ENCODE measurements around the gene CAPN13. TPM values are rescaled to one million over a fixed set of nuclear protein-coding genes. Genes with fewer than 3 reads are reported as not detected.

CAPN13 gene
- total RNA-seq, 1 experiment from 2014 or later: 5.7 TPM

- Histone ChIP-seq H3K27ac (ENCODE audit: insufficient read length, low read depth, low read length) (no peak overlapping the region), H2BK12ac (ENCODE audit: insufficient read length, low read depth, low read length) (no peak overlapping the region), H2BK5ac (ENCODE audit: insufficient read length, low read length) (no peak overlapping the region), H3K23ac (ENCODE audit: insufficient read length, low read depth, low read length) (no peak overlapping the region), H3K4me1 (ENCODE audit: insufficient read depth, low read length) (peaks cover 3% of the 10 kb centered on the region; the same call in 1 of the 2 replicates), H2AK5ac (ENCODE audit: insufficient read length, low read length) (no peak overlapping the region), H3K4ac (ENCODE audit: low read depth, low read length) (no peak overlapping the region), H3K23me2 (ENCODE audit: insufficient read length, low read depth, low read length, poor library complexity, severe bottlenecking) (no peaks in the 10 kb centered on the region), H3K79me1 (ENCODE audit: insufficient read depth, low read depth, low read length, poor library complexity, severe bottlenecking) (no peaks in the 10 kb centered on the region), H2BK20ac (ENCODE audit: low read depth, low read length, poor library complexity, severe bottlenecking) (no peak overlapping the region), H3T11ph (ENCODE audit: low read length) (no peak overlapping the region), H3K56ac (ENCODE audit: insufficient read length, low read depth, low read length) (no peak overlapping the region), H3K14ac (ENCODE audit: insufficient read depth, low read length) (no peak overlapping the region; the same call in 1 of the 2 replicates), H3K9ac (ENCODE audit: extremely low read depth, insufficient read length, low read length) (no peak overlapping the region), H4K8ac (replicated peaks; ENCODE audit: insufficient read length, low read depth, low read length) (no peak overlapping the region), H3K9me3 (ENCODE audit: control insufficient read depth, low read depth, low read length) (no peaks in the 10 kb centered on the region), H2BK15ac (ENCODE audit: low read depth, low read length) (no peak overlapping the region), H3K27me3 (ENCODE audit: insufficient read depth, low read length) (no peaks in the 10 kb centered on the region), H4K20me1 (ENCODE audit: control insufficient read depth, insufficient read depth, insufficient read length) (no peaks in the 10 kb centered on the region), H2BK120ac (ENCODE audit: low read depth, low read length, poor library complexity, severe bottlenecking) (no peak overlapping the region), H4K5ac (ENCODE audit: insufficient read length, low read depth, low read length) (no peak overlapping the region), H3K79me2 (ENCODE audit: insufficient read depth, low read length) (no peaks in the 10 kb centered on the region), H2AFZ (ENCODE audit: low read length) (no peak overlapping the region), H3K4me2 (ENCODE audit: insufficient read depth, insufficient read length, low read length) (no peak overlapping the region), H3K18ac (ENCODE audit: insufficient read length, low read depth, low read length) (no peak overlapping the region), H4K91ac (ENCODE audit: insufficient read length, low read depth, low read length) (no peak overlapping the region)
- Mint-ChIP-seq H3K4me3 (no peak overlapping the region), H3K27me3 (ENCODE audit: low read depth) (no peaks in the 10 kb centered on the region), H3K9me3 (no peaks in the 10 kb centered on the region), H3K36me3 (ENCODE audit: insufficient read depth in 1 of 3, low read depth in 3 of 3) (no peaks in the 10 kb centered on the region), H3K27ac (peak overlapping the region in 2 of 3 experiments; percentile 77 to 86; a peak in 5 of 7 replicates), H3K4me1 (peaks cover 28 to 31% of the 10 kb centered on the region in 2 experiments)
- TF ChIP-seq, protein P1, sequence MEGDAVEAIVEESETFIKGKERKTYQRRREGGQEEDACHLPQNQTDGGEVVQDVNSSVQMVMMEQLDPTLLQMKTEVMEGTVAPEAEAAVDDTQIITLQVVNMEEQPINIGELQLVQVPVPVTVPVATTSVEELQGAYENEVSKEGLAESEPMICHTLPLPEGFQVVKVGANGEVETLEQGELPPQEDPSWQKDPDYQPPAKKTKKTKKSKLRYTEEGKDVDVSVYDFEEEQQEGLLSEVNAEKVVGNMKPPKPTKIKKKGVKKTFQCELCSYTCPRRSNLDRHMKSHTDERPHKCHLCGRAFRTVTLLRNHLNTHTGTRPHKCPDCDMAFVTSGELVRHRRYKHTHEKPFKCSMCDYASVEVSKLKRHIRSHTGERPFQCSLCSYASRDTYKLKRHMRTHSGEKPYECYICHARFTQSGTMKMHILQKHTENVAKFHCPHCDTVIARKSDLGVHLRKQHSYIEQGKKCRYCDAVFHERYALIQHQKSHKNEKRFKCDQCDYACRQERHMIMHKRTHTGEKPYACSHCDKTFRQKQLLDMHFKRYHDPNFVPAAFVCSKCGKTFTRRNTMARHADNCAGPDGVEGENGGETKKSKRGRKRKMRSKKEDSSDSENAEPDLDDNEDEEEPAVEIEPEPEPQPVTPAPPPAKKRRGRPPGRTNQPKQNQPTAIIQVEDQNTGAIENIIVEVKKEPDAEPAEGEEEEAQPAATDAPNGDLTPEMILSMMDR (conservative IDR thresholded peaks at IDR 0.05): no peak
- no peak for DNase-seq
- WGBS (ENCODE audit: extremely low coverage, insufficient read length, low lambda C conversion rate): no CpG with 5 or more reads among the region's 6 CpGs
Measured at GRCh38 chr2:30798536-30798991, 8.7 kb downstream of the CAPN13 start.
